Fibroblast of lung (primary cell): ENCODE results near the gene CFAP61. TPM values are rescaled to one million over a fixed set of nuclear protein-coding genes. Genes with fewer than 3 reads are reported as not detected.

Source experiments
- DNase-seq, 2 donors: peaks; one replicate each; pipeline versions ENCODE4 v3.0.0 to v3.0.0-alpha.2; 2010; ENCODE audit warnings: low read depth in 2 of 2
- H2AFZ ChIP-seq: 2 replicates; pipeline ENCODE4 v1.5.1; 2012; ENCODE audit warnings: low read length, control low read depth, inconsistent platforms
- H3K27ac ChIP-seq: 2 replicates; pipeline ENCODE4 v1.5.1; 2011; ENCODE audit warnings: low read length, control low read depth; ENCODE audit not compliant: insufficient read depth
- H3K27me3 ChIP-seq: 2 replicates; pipeline ENCODE4 v1.5.1; 2011; ENCODE audit warnings: mild to moderate bottlenecking, low read length; ENCODE audit not compliant: control insufficient read depth, insufficient read depth
- H3K36me3 ChIP-seq: 2 replicates; pipeline ENCODE4 v1.5.1; 2011; ENCODE audit warnings: low read length; ENCODE audit not compliant: control insufficient read depth, insufficient read depth
- H3K4me1 ChIP-seq: 2 replicates; pipeline ENCODE4 v1.5.1; 2011; ENCODE audit warnings: low read length; ENCODE audit not compliant: control insufficient read depth, insufficient read depth; ENCODE audit errors: extremely low read depth
- H3K4me2 ChIP-seq: 2 replicates; pipeline ENCODE4 v1.5.1; 2011; ENCODE audit warnings: low read length, control low read depth; ENCODE audit not compliant: insufficient read depth; ENCODE audit errors: extremely low read depth
- H3K4me3 ChIP-seq, 4 experiments: fragments of 200-600 bp in 1 of 4; sonication (generic) in 1 of 4; replicated peaks in 1 of 4; 2 replicates each; pipeline ENCODE4 v1.5.1; 2011 to 2016; ENCODE audit warnings: low read length in 4 of 4, low read depth in 3 of 4, mild to moderate bottlenecking in 3 of 4, control low read depth in 2 of 4, inconsistent platforms in 1 of 4, mixed read lengths in 1 of 4; ENCODE audit not compliant: insufficient read depth in 1 of 4; ENCODE audit errors: control extremely low read depth in 1 of 4
- H3K79me2 ChIP-seq: 2 replicates; pipeline ENCODE4 v1.5.1; 2012; ENCODE audit warnings: mild to moderate bottlenecking, low read length, inconsistent platforms; ENCODE audit not compliant: control insufficient read depth, insufficient read depth
- H3K9ac ChIP-seq: 2 replicates; pipeline ENCODE4 v1.5.1; 2011; ENCODE audit warnings: mild to moderate bottlenecking, low read length, control low read depth; ENCODE audit not compliant: insufficient read depth
- H3K9me3 ChIP-seq: 2 replicates; pipeline ENCODE4 v1.5.1; 2012; ENCODE audit warnings: low read depth, low read length; ENCODE audit not compliant: control insufficient read depth, insufficient read depth
- H4K20me1 ChIP-seq: 2 replicates; pipeline ENCODE4 v1.5.1; 2011; ENCODE audit warnings: low read length; ENCODE audit not compliant: control insufficient read depth, insufficient read depth; ENCODE audit errors: extremely low read depth
- CTCF ChIP-seq, 2 donors: IDR thresholded peaks in 1 of 2; conservative IDR thresholded peaks in 1 of 2; 1 replicate in 1 of 2; 2 replicates in 1 of 2; pipeline ENCODE4 v1.5.1; 2011 to 2012; ENCODE audit warnings: low read length in 2 of 2, control low read depth in 1 of 2, inconsistent platforms in 1 of 2, low read depth in 1 of 2, mild to moderate bottlenecking in 1 of 2
- EZH2 ChIP-seq: IDR thresholded peaks from 2 replicates; pipeline ENCODE4 v1.5.1; 2012; ENCODE audit warnings: low read length, control low read depth, mild to moderate bottlenecking; ENCODE audit errors: missing control alignments
- polyA plus RNA-seq, 2 donors: library from polyadenylated mRNA; depleted of rRNA in 1 of 2; stranded (reverse) in 1 of 2; unstranded in 1 of 2; fragments of >200 nt; gene quantifications; 2 replicates each; pipeline ENCODE4 v1.2.1, GENCODE V29; 2011 to 2012; ENCODE audit warnings: missing spikeins in 1 of 2
- total RNA-seq: library from RNA; depleted of rRNA; stranded (reverse); fragments of >200 nt; gene quantifications from 2 replicates; pipeline ENCODE4 v1.2.1, GENCODE V29; 2014

CFAP61 gene
- total and polyA plus RNA-seq, 2 donors (not counting 1 experiment from before 2014, with no cell fraction given), result not detected

- Histone ChIP-seq H2AFZ (no peak overlapping the region), H3K4me1 (no peaks in the 10 kb centered on the region), H3K4me2 (no peak overlapping the region), H3K36me3 (no peaks in the 10 kb centered on the region), H3K4me3 (no peak overlapping the region), H3K27me3 (no peaks in the 10 kb centered on the region), H3K27ac (no peak overlapping the region), H4K20me1 (no peaks in the 10 kb centered on the region), H3K79me2 (no peaks in the 10 kb centered on the region), H3K9ac (no peak overlapping the region), H3K9me3 (no peaks in the 10 kb centered on the region)
- TF ChIP-seq CTCF (conservative IDR thresholded peaks at IDR 0.05 in 1 of 2, IDR thresholded peaks at IDR 0.05 in 1 of 2; ENCODE audit: low read depth in 1 of 2, low read length in 2 of 2) (no peak), EZH2 (no peak)
- no peak for DNase-seq
Observed at GRCh38 chr20:20065361-20065760, 13.0 kb downstream of the CFAP61 start.

- no peaks in the 10 kb centered on the region for H4K20me1 ChIP-seq
Observed at GRCh38 chr20:20070871-20071726, 18.8 kb downstream of the CFAP61 start.

More at GRCh38 chr20:20070871-20071726, 18.8 kb downstream of the CFAP61 start:
- Histone ChIP-seq H2AFZ (no peak overlapping the region), H3K79me2 (no peaks in the 10 kb centered on the region), H3K4me2 (no peak overlapping the region), H3K27me3 (peaks cover 2% of the 10 kb centered on the region), H3K36me3 (no peaks in the 10 kb centered on the region), H3K9ac (no peak overlapping the region), H3K27ac (no peak overlapping the region), H3K4me1 (no peaks in the 10 kb centered on the region), H3K9me3 (no peaks in the 10 kb centered on the region), H3K4me3 (no peak overlapping the region)
- DNase-seq, result no peak
- TF ChIP-seq CTCF (conservative IDR thresholded peaks at IDR 0.05 in 1 of 2, IDR thresholded peaks at IDR 0.05 in 1 of 2; ENCODE audit: low read depth in 1 of 2, low read length in 2 of 2) (no peak), EZH2 (no peak)
